ENCODE data around the gene FGF5.
"Not testable (repeated sequence)": the region's sequence is repeated elsewhere in the genome, so short reads cannot be mapped to it uniquely, and the experiment has no call there.

The FGF5 gene, protein sequence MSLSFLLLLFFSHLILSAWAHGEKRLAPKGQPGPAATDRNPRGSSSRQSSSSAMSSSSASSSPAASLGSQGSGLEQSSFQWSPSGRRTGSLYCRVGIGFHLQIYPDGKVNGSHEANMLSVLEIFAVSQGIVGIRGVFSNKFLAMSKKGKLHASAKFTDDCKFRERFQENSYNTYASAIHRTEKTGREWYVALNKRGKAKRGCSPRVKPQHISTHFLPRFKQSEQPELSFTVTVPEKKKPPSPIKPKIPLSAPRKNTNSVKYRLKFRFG

DNA sequence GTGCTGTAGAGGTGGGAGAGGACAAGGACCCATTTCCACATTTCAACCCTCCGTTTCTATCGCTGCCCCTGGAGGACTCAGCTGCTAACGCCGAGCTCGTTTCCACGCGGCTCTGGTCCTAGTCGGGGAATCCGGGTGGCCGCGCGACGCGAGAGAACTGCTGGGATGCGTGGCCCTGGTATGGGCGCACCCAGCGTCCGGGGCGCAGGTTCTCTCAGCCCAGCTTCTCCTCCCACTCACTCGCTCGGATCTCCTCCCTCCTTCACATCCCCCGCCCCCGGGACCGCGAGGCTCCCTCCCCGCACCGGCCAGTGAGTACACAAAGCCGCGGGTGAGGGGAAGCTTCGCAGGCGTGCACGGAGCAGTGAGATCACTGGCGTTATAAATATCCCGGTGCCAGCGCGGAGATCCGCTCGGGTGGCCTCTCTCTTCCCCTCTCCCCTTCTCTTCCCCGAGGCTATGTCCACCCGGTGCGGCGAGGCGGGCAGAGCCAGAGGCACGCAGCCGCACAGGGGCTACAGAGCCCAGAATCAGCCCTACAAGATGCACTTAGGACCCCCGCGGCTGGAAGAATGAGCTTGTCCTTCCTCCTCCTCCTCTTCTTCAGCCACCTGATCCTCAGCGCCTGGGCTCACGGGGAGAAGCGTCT lies at the start of gene FGF5:
FGF5 (plus strand) TSS at position 412 of the 649 bp plus-strand sequence; CDS start at position 573, 161 bp downstream.
- peak; percentile 40 to 41 for DNase-seq

DNA sequence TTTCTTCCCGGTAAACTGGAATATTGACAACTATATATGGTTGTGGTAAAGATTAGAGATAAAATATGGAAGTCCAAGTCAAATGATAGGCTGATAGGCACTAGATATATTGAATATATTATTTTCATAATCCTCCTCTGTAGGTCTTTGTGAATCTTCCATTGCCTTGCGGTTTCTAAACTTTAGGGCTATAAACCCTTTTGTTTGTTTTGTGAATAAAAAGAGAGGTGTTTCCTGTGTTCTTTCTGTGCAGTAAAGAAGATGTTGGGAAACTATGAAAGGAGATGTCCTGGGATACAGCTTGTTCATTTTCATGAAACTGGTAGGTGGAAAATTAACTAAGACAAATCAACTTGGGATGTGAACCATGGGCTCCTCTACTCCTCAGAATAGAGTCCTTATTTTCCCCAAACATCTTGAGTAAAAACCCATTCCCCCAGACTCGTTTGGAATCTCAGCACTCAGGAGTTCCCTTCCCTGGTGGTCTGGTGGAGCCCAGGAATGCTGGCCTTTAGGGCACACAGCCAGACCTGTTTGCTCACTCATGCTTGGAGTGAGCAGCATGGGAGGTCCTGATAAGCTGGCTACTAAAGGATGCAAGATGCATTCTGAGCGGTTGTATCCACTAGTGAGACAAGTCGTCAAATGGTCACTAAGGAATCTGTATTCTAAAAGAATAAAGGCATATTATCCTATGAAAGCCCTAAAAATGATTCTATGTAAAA lies 47.0 kb upstream of the FGF5 start:
- no peak for DNase-seq

DNA sequence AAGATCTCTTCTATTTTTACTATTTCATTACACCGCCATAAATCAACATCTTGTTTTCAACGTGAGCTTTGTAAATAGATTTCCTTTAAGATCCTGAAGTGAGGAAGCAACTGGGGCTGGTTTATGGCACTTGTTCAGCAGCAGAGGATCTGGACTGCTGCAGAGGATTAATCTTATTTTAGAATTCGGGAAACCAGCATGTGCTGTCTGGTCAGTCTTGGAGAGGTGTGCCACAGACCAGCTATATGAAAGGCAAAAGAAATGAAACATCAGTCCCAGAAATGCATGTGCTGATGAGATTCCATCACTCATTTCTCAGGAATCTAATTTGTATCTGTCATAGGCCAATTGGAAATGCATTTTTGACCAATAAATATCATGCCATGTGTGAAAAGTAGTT lies 45.8 kb upstream of the FGF5 start:
- DNase-seq = no peak

DNA sequence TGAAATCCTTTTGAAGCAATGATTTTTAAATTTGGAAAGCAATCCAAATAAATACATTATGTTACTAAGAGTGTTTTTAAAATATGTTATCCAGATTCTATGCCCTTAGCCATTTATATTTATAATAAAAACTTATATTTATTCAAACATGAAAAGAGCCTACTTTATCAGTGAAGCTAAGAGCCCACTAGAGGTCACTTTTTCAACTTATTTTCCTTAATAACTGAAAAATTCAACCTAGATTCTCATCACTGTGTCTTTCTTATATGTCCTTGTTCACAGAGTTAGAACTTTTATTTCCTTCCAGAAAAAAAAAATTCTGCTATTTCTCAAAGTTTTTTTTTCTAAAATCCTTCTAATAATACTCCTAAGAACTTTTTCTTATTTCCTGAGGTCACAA lies 45.3 kb upstream of the FGF5 start:
- DNase-seq = peak; percentile 80 to 81

DNA sequence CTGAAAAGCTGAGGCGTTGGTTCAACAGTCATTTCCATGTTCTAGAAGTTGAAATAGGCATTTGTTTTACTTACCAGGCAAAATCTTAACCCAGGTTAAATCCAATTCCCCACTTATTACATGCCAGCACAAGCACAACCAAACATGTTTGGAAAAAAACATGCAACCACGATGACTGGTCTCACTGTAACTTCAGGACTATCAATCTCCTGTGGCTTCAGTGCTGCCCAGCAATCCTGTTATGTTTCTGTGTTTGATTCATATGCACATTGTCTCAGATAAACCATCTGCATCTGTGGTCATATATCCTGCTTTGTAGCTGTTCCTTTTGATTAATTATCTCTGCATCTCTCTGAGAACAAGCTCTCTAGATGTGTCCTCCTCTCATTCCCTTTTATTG lies 40.9 kb upstream of the FGF5 start:
- no peak for DNase-seq

DNA sequence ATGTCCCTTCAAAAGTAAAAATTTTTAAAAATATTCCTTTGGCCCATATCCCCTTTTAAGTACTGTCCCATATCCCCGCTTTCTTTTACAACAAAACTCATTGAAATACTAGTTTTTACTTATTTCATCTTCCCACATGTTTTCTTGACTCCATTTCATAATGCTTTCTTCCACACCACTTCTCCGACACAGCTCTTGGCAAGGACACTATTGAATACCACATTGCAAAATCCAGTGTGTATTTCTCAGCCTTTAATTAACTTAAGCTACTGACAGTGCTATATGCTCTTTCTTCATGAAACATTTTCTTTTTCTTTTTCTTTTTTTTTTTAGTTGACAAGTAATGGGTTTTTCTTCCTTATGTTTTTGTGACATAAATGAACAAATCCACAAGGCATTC lies 40.4 kb upstream of the FGF5 start:
- DNase-seq = peak in 1 of 2 experiments; percentile 6

DNA sequence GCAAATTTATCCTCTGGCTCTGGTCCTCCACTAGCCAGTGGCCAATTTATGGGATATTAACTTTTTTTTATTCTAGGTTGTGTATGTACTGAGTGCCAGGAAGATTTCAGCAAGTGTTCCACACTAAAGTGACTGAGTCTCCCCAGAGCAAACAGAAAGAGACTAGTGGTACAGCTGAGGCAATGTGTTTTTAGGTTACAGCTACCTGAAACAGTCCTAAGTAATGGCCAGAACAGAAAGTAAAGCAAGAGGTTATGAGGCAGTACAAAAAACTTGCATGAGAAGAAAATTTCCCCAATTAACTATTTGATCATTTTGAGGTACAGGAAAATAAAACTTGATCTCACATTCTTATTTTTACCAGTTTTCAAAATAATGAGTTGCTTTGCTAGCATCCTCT lies 38.0 kb upstream of the FGF5 start:
- no peak for DNase-seq

DNA sequence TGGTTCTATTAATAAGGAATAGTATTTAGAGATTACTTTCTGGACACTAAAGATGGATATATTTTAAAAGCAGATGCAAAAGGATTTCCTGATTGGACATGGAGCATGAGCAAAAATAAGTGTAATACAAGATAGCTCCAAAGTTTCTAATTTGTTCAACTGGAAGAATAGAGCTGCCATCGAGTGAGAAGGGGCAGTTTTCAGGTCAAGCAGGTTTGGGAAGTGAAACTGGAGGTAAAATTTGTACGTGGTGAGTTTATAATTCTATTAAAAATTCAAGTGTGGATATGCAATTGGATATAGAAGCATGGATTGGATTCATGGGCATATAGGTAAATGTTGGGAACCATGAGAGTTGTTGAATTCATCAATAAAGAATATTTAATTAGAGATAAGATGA lies 37.3 kb upstream of the FGF5 start:
- no peak for DNase-seq

DNA sequence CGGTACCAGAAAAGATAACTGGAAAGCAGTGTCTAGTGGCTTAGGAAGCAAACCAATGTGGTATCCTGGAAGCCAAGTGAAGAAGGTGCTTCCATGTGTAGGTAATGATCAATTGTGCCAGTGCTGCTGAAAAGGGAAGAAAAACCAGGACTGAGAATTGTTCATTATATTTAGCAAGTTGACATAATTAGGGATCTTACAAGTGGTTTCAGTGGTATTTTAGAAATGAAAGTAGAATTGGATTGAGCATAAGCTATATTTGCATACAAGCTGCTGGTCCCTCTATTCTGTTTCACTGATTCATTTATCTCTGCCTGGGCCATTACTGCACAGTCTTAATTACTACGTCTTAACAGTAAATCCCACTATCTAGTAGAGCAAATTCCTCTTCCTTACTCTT lies 36.9 kb upstream of the FGF5 start:
- no peak for DNase-seq

DNA sequence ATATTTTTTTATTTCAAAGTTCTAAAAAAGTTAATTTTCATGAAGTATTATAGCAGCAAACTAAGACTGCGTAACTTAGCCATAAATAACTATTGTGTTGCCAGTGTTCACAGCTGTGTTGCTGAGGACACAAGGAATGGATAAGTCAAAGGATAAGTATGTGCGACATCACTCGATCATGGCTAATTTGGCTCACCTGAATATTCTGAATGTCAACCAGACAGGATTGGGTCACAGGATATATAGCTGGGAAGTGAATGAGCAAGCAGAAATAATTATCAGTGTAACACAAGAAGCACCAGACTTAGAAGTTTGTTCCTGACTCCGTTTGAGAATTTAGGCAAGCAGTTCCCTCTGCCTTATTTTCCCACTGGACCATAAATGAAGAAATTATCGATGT lies 35.3 kb upstream of the FGF5 start:
- DNase-seq = no peak

DNA sequence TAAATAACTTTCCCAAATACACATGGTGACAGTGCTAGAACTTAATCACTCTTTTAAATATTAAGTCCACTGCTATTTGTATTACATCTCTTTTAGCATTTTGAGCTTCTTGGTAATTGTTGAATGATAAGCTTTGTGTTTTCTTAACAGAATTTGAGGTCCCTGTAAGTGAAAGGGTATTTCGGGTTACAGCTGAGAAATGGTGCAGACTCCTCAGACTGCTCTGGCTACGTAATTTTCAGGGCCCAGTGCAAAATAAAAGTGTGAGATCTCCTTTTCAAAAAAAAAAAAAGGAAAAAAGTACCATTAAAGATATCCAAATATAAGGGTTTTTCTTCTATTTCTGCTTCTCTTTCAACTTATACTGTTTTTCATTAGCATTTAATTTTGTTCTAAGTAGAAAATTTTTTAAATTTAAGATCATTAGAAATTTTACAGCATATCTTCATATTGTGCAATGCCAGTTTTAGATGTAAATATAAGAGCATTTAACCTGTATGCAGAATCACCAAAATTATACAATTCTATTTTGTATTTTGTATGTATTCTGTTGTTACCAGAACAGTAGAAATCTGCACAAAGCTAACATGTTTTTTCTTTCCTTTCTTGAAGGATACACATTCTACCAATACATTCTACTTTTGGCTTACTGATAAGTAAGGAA lies 33.6 kb upstream of the FGF5 start:
- no peak for DNase-seq

DNA sequence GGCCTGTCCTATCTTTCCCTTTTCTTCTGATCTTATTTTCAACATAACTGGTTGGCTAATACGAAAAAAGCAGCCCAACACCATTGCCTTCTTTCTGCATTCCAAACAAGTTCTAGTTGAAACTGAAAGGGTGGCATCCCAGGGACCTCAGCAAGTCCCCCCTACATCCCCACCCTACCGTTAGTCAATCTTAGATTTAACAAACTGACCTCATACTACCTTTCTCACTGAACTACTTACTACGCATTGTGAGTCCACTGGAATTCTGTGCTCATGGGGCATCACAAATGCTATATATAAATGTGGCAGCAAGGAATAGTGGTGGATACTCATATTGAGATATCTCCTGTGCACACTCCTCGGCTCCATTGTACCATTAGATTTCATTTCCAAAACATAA lies 33.1 kb upstream of the FGF5 start:
- no peak for DNase-seq

DNA sequence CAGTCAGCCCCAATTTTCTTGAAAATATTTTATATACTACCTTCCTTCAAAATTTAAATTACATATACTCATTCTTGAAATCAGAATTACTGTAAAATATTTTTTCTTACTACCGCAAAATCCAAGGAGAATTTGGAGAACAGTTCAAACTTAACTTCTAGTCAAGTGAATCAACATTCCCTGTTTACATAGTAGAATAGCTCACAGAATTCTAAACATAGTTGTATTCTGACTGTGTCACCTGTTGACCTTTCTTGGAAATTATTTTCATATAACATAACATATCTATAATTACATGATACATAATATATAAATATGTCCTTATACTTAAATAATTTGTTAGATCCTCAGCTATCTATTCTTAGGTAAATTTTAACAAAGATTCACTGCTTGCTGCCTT lies 31.0 kb upstream of the FGF5 start:
- no peak for DNase-seq

DNA sequence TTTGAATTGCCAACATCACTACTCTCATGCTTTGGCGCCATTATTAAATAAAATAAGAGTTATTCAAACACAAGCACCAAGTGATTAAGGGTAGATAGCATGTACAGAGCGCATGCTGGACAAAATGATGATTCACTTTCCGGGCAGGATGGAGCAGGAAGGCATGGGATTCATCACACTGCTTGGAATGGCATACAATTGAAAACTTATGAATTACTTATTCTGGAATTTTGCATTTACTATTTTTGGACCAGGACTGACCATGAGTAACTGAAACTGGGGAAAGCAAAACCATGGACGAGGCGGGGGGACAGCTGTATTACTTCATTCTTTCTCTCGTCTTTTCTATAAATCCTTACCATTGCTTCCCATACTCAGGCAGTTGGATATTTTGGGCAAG lies 28.5 kb upstream of the FGF5 start:
- no peak for DNase-seq

DNA sequence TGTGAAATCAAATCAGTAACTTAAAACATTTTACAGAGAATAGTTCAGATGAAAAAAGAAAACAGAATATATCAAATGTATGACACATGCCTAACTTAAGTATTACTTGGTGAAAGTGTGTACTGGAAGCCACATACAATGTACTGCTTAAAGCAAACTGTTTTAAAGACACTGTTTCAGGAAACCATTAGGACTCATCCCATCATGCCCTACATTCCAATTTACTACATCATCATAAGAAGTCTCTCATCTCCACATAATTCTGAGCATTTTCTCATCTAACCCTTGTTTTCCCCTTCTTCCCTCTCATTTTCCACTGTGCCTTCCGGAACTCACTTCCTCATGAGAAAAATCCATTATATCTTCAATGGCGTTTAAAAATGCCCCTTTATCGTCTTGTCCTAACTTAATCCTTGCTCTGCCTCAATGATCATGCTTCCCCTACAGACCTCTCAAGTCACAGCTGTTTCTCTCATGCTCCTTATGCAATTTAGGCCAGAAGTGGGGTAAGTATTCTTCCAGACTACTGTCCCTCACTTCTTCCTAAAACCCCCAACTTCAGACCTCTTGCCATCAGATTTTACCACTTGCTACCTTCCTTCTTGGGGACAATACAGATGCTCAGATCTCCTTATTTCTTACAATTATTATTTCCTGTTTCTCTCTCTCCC lies 26.8 kb upstream of the FGF5 start:
- DNase-seq = no peak

DNA sequence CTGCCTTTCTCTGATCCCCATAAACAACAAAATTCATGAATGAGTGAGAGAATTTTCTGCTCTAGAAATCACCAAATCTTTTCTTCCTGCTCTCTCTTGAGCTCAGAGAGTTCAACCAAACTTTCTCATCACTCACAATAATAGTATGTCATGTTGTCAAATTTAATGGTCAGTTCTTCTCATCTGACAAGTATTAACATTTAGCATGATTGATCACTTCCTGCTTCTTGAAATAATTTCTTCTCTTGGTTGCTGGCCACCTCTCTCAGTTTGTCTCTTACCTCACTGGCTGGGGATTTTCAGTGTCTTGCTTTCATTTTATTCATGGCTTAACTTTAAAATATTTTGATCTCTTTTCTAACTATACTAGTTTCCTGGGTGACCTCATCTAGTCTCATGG lies 25.5 kb upstream of the FGF5 start:
- DNase-seq = no peak

DNA sequence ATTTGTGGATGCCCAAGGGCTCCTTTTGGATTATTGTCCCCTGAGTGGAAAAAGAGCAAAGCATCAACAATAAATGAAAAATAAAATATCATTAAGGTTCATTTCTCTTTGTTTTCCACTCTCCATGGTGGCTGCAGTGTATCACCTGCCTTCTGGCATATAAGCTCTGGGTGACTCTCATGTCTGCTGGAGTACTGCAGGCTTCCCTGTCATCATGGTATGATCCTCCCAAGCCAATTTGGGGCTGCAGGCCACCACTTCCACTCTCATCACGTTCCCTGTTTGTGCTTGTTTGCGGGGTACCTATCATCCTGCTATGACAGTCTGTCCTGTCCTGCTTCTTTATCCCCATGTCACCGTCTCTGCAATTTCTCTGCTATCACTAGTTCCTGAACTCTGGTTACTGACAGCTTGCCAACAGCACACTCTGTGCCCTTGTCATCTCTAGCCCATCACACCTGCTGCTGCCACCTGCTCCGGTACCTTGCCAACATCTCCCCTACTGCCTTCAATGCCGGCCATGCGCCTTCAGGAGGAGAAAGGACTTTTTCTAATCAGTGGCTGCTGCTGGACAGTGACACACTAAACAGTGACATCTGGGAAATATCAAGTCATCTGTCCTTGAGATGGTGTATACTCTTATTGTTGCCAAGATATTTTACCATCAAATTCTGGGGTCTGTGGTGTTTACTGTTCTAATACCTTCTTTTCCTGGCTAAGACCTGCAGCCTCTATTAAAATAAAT lies 23.0 kb upstream of the FGF5 start:
- no peak for DNase-seq

DNA sequence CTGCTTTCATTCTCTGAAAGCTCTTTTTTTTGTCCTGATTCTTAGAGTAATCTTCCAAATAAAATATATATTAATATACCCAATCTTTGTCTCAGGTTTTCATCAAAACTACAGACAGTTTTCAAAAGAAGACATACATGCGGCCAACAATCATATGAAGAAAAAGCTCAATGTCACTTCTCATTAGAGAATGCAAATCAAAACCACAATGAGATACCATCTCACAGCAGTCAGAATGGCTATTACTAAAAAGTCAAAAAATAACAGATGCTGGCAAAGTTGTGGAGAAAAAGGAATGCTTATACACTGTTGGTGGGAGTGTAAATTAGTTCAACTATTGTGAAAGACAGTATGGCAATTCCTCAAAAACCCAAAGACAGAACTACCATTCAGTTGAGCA lies 19.0 kb upstream of the FGF5 start:
- not testable (repeated sequence) for DNase-seq

DNA sequence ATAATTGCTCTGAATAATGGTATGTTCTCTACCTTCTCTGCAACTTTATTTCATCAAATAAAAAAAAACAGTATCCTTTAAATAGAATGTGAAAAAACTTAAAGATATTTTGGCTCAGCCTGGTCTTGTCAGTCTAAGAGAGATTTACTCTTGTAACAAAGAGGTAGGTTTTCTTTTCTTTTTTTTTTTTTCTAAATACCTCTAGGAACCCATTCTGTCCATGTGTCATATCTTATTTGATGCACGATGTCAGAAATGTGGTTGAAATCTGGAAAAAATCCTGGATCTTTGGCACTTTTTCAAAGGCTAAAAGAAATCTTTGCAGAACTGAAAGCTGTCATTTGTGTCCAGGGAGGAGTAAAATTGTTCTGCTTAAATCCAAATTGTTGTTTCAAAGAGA lies 17.3 kb upstream of the FGF5 start:
- DNase-seq = no peak

DNA sequence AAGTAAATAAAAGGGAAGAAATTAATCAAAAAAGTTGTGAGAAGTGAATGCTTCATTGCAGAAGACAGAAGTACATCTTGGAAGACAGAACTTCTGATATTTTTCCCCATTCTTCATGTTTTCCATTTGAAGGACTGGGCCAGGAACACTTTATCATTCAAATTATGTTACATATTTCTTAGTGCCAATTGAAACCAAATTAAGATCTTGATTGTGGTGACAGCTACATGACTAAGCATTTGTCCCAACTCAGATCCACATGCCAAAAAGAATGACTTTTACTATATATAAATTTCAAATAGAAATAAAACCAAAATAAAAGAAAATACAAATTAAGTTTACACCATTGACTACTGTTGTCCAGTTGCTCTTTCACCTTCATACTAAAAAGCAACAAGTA lies 14.0 kb upstream of the FGF5 start:
- DNase-seq = no peak

DNA sequence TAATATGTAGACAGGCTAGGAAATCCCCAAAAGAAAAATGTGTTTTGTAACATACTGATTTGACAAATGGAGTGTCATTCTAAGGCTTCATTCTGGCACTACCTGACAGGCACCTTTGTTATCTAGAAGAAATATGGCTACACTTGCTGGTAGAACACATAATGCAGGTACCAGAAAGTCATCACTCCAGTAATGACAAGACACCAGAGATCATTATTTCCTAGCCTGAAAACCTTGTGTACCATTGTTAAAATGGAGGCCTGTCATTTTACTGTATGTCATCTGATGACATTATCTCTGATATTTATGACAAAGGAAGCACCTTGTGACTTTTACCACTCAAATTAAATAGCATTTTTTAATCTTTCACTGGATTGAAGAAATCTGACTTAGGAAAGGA lies 13.5 kb upstream of the FGF5 start:
- no peak for DNase-seq

DNA sequence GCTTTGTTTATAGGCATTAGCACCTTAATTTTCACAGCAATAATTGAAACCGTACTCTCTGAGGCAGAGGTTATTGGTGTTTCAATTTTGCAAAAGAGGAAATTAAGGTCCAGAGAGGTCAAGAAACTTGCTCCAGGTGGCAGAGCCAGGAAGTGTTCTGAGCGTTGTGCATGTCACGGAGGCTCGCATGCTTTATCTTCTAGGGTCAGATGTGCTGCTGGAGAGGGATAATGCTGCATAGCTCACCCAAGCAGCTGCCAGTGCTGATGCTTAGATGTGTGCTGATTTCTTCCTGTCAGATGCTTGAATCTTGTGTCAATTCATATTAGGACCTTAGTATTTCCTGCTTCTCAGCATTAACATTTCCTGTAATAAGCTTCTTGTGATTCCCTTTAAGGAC lies 13.0 kb upstream of the FGF5 start:
- no peak for DNase-seq

DNA sequence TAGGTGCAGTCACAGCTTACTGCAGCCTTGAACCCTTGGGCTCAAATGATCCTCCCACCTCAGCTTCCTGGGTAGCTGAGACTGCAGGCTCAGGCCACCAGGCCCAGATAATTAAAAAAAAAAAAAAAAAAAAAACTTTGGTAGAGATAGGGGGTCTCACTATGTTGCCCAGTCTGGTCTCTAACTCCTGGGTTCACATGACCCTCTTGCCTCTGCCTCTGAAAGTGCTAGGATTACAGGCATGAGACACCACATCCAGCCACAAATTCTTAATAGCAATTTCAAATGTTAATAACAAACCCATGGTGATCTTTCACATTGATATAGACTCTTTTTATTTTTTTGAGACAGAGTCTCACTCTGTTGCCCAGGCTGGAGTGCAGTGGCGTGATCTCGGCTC lies 12.3 kb upstream of the FGF5 start:
- DNase-seq = no peak
